ENCODE results near the gene CSRNP3. TPM values are rescaled to one million over a fixed set of nuclear protein-coding genes. Genes with fewer than 3 reads are reported as not detected.

The CSRNP3 gene
- total and polyA plus RNA-seq, 2 donors (not counting 3 experiments of a cell fraction or from before 2014, with no cell fraction given): not detected

GRCh38 chr2:165623783-165624469 lies 154.4 kb downstream of the CSRNP3 start:
- ChIA-PET POLR2A (no interaction called here), CTCF (no interaction called here)
- H3K4me3 ChIP-seq (replicated peaks in 1 of 3; ENCODE audit: insufficient read depth in 1 of 3, low read depth in 1 of 3, low read length in 3 of 3): no peak overlapping the region
- H3K9ac ChIP-seq (replicated peaks; ENCODE audit: extremely low read depth, insufficient read depth, low read length): no peak overlapping the region
- H3K79me2 ChIP-seq (ENCODE audit: control insufficient read depth, insufficient read depth, low read length): no peaks in the 10 kb centered on the region
- dilution Hi-C loops (cut with MboI; ENCODE audit: extremely low pct_ligation_motif_present, low sequenced_read_pairs) (no loop called here), intact Hi-C loops (cut with micrococcal nuclease) (loop anchor here (10.0 kb wide), 1 partner anchor 241 kb away; no protein-coding TSS in a partner anchor)
- H3K9me1 ChIP-seq (replicated peaks; ENCODE audit: control insufficient read depth, extremely low read depth, insufficient read depth, low read length): no peaks in the 10 kb centered on the region
- H3K27me3 ChIP-seq (ENCODE audit: control insufficient read depth in 2 of 2, insufficient read depth in 2 of 2, low read length in 2 of 2): peaks cover 0 to 4% of the 10 kb centered on the region in 2 experiments
- no peaks in the 10 kb centered on the region for H4K20me1 ChIP-seq (replicated peaks; ENCODE audit: control insufficient read depth, extremely low read depth, insufficient read depth, low read length)
- FAIRE-seq (no peak), DNase-seq (ENCODE audit: low read depth, low spot score) (no peak)
- H2AFZ ChIP-seq (ENCODE audit: low read depth, low read length): no peak overlapping the region
- H3K4me1 ChIP-seq (ENCODE audit: control insufficient read depth, extremely low read depth, insufficient read depth, low read length): peaks cover 18% of the 10 kb centered on the region
- H3K4me2 ChIP-seq (ENCODE audit: insufficient read depth, low read length): no peak overlapping the region
- no peaks in the 10 kb centered on the region for H3K9me3 ChIP-seq (replicated peaks; ENCODE audit: control insufficient read depth, insufficient read depth, low read length)
- H3K27ac ChIP-seq (ENCODE audit: insufficient read depth, low read depth, low read length): no peak overlapping the region
- no peak for TF ChIP-seq FOS (IDR thresholded peaks at IDR 0.05; ENCODE audit: borderline replicate concordance, insufficient read depth, low read length)
- no peak for TF ChIP-seq MAX (IDR thresholded peaks at IDR 0.05; ENCODE audit: insufficient read depth, insufficient read length)
- no peak for TF ChIP-seq EZH2 (IDR thresholded peaks at IDR 0.05; ENCODE audit: borderline replicate concordance, low read depth, low read length, severe bottlenecking)
- TF ChIP-seq JUN (IDR thresholded peaks at IDR 0.05; ENCODE audit: borderline replicate concordance, insufficient read depth, insufficient read length, low read depth): no peak
- TF ChIP-seq CTCF (IDR thresholded peaks at IDR 0.05; ENCODE audit: extremely low read depth in 1 of 2, insufficient read depth in 1 of 2, low read depth in 1 of 2, low read length in 2 of 2): no peak
- no peak for TF ChIP-seq GATA2 (IDR thresholded peaks at IDR 0.05; ENCODE audit: insufficient read depth, insufficient read length, low read depth, low read length)
- no peak for TF ChIP-seq MYC (IDR thresholded peaks at IDR 0.05; ENCODE audit: low read depth, low read length)
- TF ChIP-seq POLR2A (IDR thresholded peaks at IDR 0.05; ENCODE audit: low read depth, low read length): no peak
- no peak for TF ChIP-seq POLR2AphosphoS5 (IDR thresholded peaks at IDR 0.05; ENCODE audit: insufficient read depth, low read depth, low read length)
- H3K36me3 ChIP-seq (ENCODE audit: control insufficient read depth in 2 of 2, extremely low read depth in 1 of 2, insufficient read depth in 2 of 2, low read length in 2 of 2): no peaks in the 10 kb centered on the region
- BruUV-seq (replicated peaks): no TSS peak
